Activated T-cell treated with anti-CD3 and anti-CD28 coated beads, Interleukin-2, amount 50 U/mL, for 48 hours (primary cell): ENCODE results near the gene SPG11.
"Not testable (repeated sequence)": the region's sequence is repeated elsewhere in the genome, so short reads cannot be mapped to it uniquely, and the experiment has no call there.

ENCODE experiments used
- DNase-seq, 2 experiments: peaks; one replicate each; pipeline ENCODE4 v3.0.0-alpha.2; 2020

The SPG11 gene

GRCh38 chr15:44598892-44599291, 64.6 kb downstream of the SPG11 start:
- DNase-seq: no peak

GRCh38 chr15:44598066-44598465, 65.4 kb downstream of the SPG11 start:
- no peak for DNase-seq

- no peak for DNase-seq
Measured at GRCh38 chr15:44596511-44597010, 66.9 kb downstream of the SPG11 start.

- DNase-seq: no peak
Measured at GRCh38 chr15:44595656-44596510, 67.6 kb downstream of the SPG11 start.

- no peak for DNase-seq
Measured at GRCh38 chr15:44595246-44595645, 68.2 kb downstream of the SPG11 start.

GRCh38 chr15:44593042-44593736, 70.3 kb downstream of the SPG11 start:
- DNase-seq: no peak

GRCh38 chr15:44591326-44591725, 72.1 kb downstream of the SPG11 start:
- DNase-seq: no peak

GRCh38 chr15:44588541-44588940, 74.9 kb downstream of the SPG11 start:
- no peak for DNase-seq

GRCh38 chr15:44585633-44586032, 77.8 kb downstream of the SPG11 start:
- no peak for DNase-seq

GRCh38 chr15:44584162-44584749, 79.2 kb downstream of the SPG11 start:
- peak; percentile 65 to 70 for DNase-seq

- no peak for DNase-seq
Measured at GRCh38 chr15:44580105-44580504, 83.4 kb downstream of the SPG11 start.

- no peak for DNase-seq
Measured at GRCh38 chr15:44574734-44575133, 88.7 kb downstream of the SPG11 start.

- no peak for DNase-seq
Measured at GRCh38 chr15:44573386-44573785, 90.1 kb downstream of the SPG11 start.

GRCh38 chr15:44570361-44570760, 93.1 kb downstream of the SPG11 start:
- DNase-seq: no peak

- no peak for DNase-seq
Measured at GRCh38 chr15:44569316-44569715, 94.1 kb downstream of the SPG11 start.

GRCh38 chr15:44568338-44568737, 95.1 kb downstream of the SPG11 start:
- DNase-seq: no peak

GRCh38 chr15:44566155-44566540, 97.3 kb downstream of the SPG11 start:
- DNase-seq: no peak

- DNase-seq: no peak
Measured at GRCh38 chr15:44565387-44566154, 97.9 kb downstream of the SPG11 start.

- DNase-seq: not testable (repeated sequence)
Measured at GRCh38 chr15:44560926-44561325, 102.5 kb downstream of the SPG11 start.

- peak in 1 of 2 experiments; percentile 11 for DNase-seq
Measured at GRCh38 chr15:44554934-44555723, 108.3 kb downstream of the SPG11 start.

GRCh38 chr15:44550734-44551133, 112.7 kb downstream of the SPG11 start:
- no peak for DNase-seq

GRCh38 chr15:44550256-44550655, 113.2 kb downstream of the SPG11 start:
- no peak for DNase-seq
